Transverse colon (tissue), 4 donors: Measurements from ENCODE around the gene PTPRN. TPM values are rescaled to one million over a fixed set of nuclear protein-coding genes. Genes with fewer than 3 reads are reported as not detected.
A peak's percentile ranks its signal among the peaks of the same experiment; 100 is the strongest.
"Not testable (repeated sequence)": the region's sequence is repeated elsewhere in the genome, so short reads cannot be mapped to it uniquely, and the experiment has no call there.

Experiments
- DNase-seq: peaks from one replicate; pipeline ENCODE4 v3.0.0-alpha.2; 2019
- H3K27ac ChIP-seq, 4 donors: fragments of 200-600 bp; sonication (generic); 2 replicates each; pipeline ENCODE4 v1.5.1; 2016 to 2018; ENCODE audit warnings: inconsistent platforms in 4 of 4
- H3K27me3 ChIP-seq: fragments of 200-600 bp; sonication (generic); 2 replicates; pipeline ENCODE4 v1.5.1; 2017; ENCODE audit warnings: inconsistent platforms
- H3K36me3 ChIP-seq, 4 donors: fragments of 200-600 bp; sonication (generic); 2 replicates each; pipeline ENCODE4 v1.5.1; 2017 to 2019; ENCODE audit warnings: inconsistent platforms in 4 of 4
- H3K4me1 ChIP-seq, 4 donors: fragments of 200-600 bp; sonication (generic); 2 replicates each; pipeline ENCODE4 v1.5.1; 2017 to 2020; ENCODE audit warnings: inconsistent platforms in 4 of 4
- H3K4me3 ChIP-seq, 4 donors: fragments of 200-600 bp; sonication (generic); 1 replicate in 1 of 4; 2 replicates in 3 of 4; pipeline versions ENCODE4 v1.5.1 to v1.6.1; 2017 to 2019; ENCODE audit warnings: inconsistent platforms in 4 of 4
- H3K9me3 ChIP-seq, 2 donors: fragments of 200-600 bp; sonication (generic); 2 replicates each; pipeline ENCODE4 v1.5.1; 2017 to 2019; ENCODE audit warnings: inconsistent platforms in 2 of 2
- CTCF ChIP-seq, 5 experiments: fragments of 200-600 bp in 3 of 5; fragments of 450-650 bp in 2 of 5; sonication (generic) in 3 of 5; IDR thresholded peaks; 1 replicate in 2 of 5; 2 replicates in 3 of 5; pipeline ENCODE4 v1.5.1; 2016 to 2017; ENCODE audit warnings: antibody characterized with exemption in 5 of 5, inconsistent platforms in 3 of 5, mild to moderate bottlenecking in 2 of 5, moderate library complexity in 1 of 5
- EP300 ChIP-seq: sonication (generic); formaldehyde crosslinking; IDR thresholded peaks from one replicate; pipeline ENCODE4 v1.6.1; 2017; ENCODE audit warnings: antibody characterized with exemption, low read depth
- POLR2A ChIP-seq: fragments of 450-650 bp; IDR thresholded peaks from one replicate; pipeline ENCODE4 v1.6.1; 2016; ENCODE audit warnings: antibody characterized with exemption, mild to moderate bottlenecking, moderate library complexity
- POLR2AphosphoS5 ChIP-seq, 3 donors: sonication (generic); formaldehyde crosslinking; IDR thresholded peaks; one replicate each; pipeline ENCODE4 v1.6.1; 2016; ENCODE audit warnings: antibody characterized with exemption in 3 of 3
- WGBS, 2 donors: methylation state at CpG; one replicate each; pipeline ENCODE4 v1.1.5; 2018; ENCODE audit warnings: low coverage in 1 of 2; 5-methylcytosine and 5-hydroxymethylcytosine counted together
- in situ Hi-C, 4 donors: fragments of 200-750 bp; cut with MboI; loops; one replicate each; pipeline versions ENCODE4 v1.15.0 to v1.15.1; 2017; ENCODE audit warnings: low sequenced_read_pairs in 3 of 4, low pct_ligation_motif_present in 1 of 4, low pct_unique_long_range_greater_than_20kb in 1 of 4
- intact Hi-C: fragments of 100-400 bp; cut with DNase I; formaldehyde crosslinking; loops from one replicate; pipeline ENCODE4 v1.15.1; 2023; ENCODE audit warnings: low total_unique reads
- total RNA-seq, 4 donors: library from RNA; depleted of rRNA; stranded (reverse); fragments of >200 nt; gene quantifications; one replicate each; pipeline ENCODE4 v1.1.0, GENCODE V29; 2016

PTPRN gene
- total RNA-seq, 4 donors from 2014 or later: 0.60 to 2.6 (median 2.1) TPM

DNA sequence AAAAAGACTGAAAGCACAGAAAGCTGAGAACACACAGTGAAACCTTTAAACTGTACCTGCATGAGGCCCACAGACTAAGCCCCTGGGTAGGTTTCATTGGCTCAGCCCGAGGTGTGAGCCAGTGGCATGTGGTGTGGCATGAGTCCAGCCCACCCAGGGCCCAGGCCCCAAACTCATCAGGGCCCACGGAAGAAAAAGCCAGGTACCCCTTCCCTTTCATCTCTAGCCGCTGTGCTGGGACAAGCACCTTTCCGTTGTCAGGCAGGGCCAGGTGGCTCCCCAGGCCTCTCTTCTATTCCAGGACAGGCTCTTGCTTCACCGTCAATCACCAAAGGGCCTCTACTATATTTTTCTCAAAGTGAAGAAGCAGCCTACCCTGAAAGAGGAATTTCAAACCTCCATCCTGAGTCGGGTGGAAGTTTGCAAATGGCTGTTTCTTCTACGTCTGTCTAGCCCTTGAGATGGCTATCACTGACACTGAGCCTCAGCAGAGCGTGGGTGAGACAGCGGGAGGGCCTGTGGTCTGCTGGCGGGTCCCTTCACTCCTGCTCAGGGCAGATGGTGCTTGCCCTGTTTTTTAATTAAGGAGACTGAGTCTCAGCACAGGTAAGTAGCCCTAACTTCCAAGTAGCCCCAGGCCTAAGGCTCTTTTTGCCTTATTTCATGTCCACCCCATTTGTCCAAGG lies 21.5 kb downstream of the PTPRN start:
- Histone ChIP-seq H3K27me3 (no peaks in the 10 kb centered on the region), H3K36me3 (no peaks in the 10 kb centered on the region), H3K27ac (no peak overlapping the region), H3K9me3 (no peaks in the 10 kb centered on the region), H3K4me3 (no peak overlapping the region), H3K4me1 (peaks cover 0 to 9% (median 5%) of the 10 kb centered on the region in 4 donors)
- no peak for DNase-seq
- in situ Hi-C loops: loop anchor here in 1 of 4 donors (25.0 kb wide), 1 partner anchor 125 kb away; the partner anchor contains the start of genes NHEJ1 and SLC23A3
- TF ChIP-seq POLR2A: no peak
- no peak for TF ChIP-seq POLR2AphosphoS5 (IDR thresholded peaks at IDR 0.05)
- no peak for TF ChIP-seq CTCF (IDR thresholded peaks at IDR 0.05)
- no peak for TF ChIP-seq EP300
- 71 to 87% methylated on average over 2 to 10 of the region's 10 CpGs for WGBS, 2 donors
- intact Hi-C loops: no loop called here

- H3K36me3 ChIP-seq, H3K9me3 ChIP-seq, intact Hi-C loops, H3K4me3 ChIP-seq, DNase-seq, H3K4me1 ChIP-seq, H3K27me3 ChIP-seq: not testable (repeated sequence)
- H3K27ac ChIP-seq: peak overlapping the region in 1 of 4 donors; percentile 17
- 94% methylated on average over 6 of the region's 6 CpGs; no CpG with 5 or more reads in 1 of the 2 donors for WGBS, 2 donors
- in situ Hi-C loops: loop anchor here in 1 of 4 donors (25.0 kb wide), 1 partner anchor 125 kb away; the partner anchor contains the start of genes NHEJ1 and SLC23A3
These were observed 22.1 kb downstream of the PTPRN start for GRCh38 chr2:219287116-219287440.

DNA sequence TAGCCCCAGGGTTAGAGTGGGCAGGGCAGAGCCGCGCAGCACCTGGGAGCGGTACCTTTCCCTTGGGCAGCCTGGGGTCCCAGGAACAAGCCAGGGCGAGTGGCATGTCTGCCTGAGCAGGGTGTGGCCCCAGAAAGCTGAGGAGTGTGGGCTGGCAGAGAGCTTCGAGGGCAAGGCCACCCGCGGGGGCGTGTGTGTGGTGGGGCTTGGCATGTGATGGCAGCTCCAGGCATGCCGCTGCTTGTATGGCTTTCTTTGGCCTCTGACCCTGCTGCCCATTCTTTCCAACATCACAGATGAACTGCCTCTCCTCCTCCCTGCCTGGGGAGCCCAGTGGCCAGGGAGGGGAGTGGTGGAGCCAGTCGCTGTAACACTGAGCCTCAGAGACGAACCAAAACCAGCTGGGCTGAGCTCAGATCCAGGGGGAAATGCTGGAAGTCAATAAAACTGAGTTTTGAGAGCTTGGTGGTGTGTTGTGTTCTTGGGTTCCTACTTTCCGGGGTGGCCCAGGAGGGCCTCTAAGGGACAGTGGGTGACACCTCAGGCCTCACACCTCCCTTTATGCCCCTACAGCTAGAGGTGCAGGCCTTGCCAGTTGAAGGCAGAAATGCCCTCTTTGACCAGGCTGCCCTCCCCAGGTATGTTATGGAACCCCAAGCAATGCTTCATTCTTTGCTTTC lies 22.6 kb downstream of the PTPRN start:
- in situ Hi-C loops: loop anchor here in 1 of 4 donors (25.0 kb wide), 1 partner anchor 124 kb away; the partner anchor contains the start of genes NHEJ1 and SLC23A3
- 85% methylated on average over 12 of the region's 12 CpGs; no CpG with 5 or more reads in 1 of the 2 donors for WGBS, 2 donors
- no peak for DNase-seq
- Histone ChIP-seq H3K36me3 (peaks cover 0 to 3% (median 0%) of the 10 kb centered on the region in 4 donors), H3K27ac (peak overlapping the region in 1 of 4 donors; percentile 17), H3K27me3 (no peaks in the 10 kb centered on the region), H3K9me3 (no peaks in the 10 kb centered on the region), H3K4me3 (no peak overlapping the region), H3K4me1 (peaks cover 0 to 9% (median 5%) of the 10 kb centered on the region in 4 donors)
- no peak for TF ChIP-seq POLR2AphosphoS5 (IDR thresholded peaks at IDR 0.05)
- no peak for TF ChIP-seq POLR2A
- no peak for TF ChIP-seq CTCF (IDR thresholded peaks at IDR 0.05)
- no peak for TF ChIP-seq EP300
- intact Hi-C loops: no loop called here

DNA sequence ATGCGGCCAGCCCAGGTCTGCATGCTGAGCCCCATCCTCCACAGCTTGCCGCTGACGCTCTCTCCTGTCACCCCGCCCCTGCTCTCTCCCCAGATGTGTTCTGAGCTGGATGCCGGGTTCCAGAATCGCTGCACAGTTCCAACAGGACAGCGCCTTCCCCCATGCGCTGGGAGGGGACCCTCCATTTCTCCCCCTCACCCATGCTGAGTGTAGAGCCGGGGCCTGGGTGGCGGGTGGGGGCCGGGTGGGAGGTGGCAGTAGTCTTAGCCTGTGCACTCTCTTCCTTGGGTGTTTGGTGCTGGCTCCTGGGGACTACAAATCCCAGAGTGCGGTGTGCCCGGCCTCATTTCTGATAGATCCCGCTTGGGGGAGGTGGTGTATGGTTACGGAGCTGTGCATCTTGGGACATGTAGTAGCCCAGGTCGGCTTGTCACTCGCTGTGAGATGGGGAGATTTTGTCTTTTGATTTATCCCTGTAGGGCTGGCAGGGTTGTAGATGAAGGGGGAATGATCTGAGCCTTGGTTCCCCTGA lies 23.2 kb downstream of the PTPRN start:
- no peak for DNase-seq
- H3K4me1 ChIP-seq: peaks cover 0 to 9% (median 5%) of the 10 kb centered on the region in 4 donors
- no peaks in the 10 kb centered on the region for H3K27me3 ChIP-seq
- 94 to 100% methylated on average over 2 to 17 of the region's 17 CpGs for WGBS, 2 donors
- TF ChIP-seq CTCF (IDR thresholded peaks at IDR 0.05): no peak
- TF ChIP-seq POLR2A: no peak
- no peak for TF ChIP-seq EP300
- TF ChIP-seq POLR2AphosphoS5 (IDR thresholded peaks at IDR 0.05): no peak
- peaks cover 0 to 3% (median 0%) of the 10 kb centered on the region in 4 donors for H3K36me3 ChIP-seq
- intact Hi-C loops: no loop called here
- H3K9me3 ChIP-seq: no peaks in the 10 kb centered on the region
- peak overlapping the region in 1 of 4 donors; percentile 17 for H3K27ac ChIP-seq
- H3K4me3 ChIP-seq: no peak overlapping the region
- in situ Hi-C loops: loop anchor here in 1 of 4 donors (25.0 kb wide), 1 partner anchor 124 kb away; the partner anchor contains the start of genes NHEJ1 and SLC23A3
